Calu3 (cell line): ENCODE measurements around the gene NKG7. TPM values are rescaled to one million over a fixed set of nuclear protein-coding genes. Genes with fewer than 3 reads are reported as not detected.

ENCODE experiments used
- BruUV-seq: library from RNA; stranded (reverse); fragments of 400-500 nt; replicated peaks from 2 replicates; lab custom pipeline; 2021; lab: Mats Ljungman, UMichigan
- CTCF ChIA-PET: fragments of 300-600 bp; sonication (Branson Sonifier 250); formaldehyde crosslinking; loops from one replicate; lab custom pipeline; 2022; ENCODE audit warnings: antibody characterized with exemption; lab: Charles Lee
- DNase-seq: peaks from one replicate; pipeline ENCODE4 v3.0.0; 2022
- H3K27ac Mint-ChIP-seq: one replicate; pipeline ENCODE4 v1.8.0; 2022; ENCODE audit warnings: mixed read lengths; ENCODE audit not compliant: unreplicated experiment
- H3K27me3 Mint-ChIP-seq: one replicate; pipeline ENCODE4 v1.8.0; 2022; ENCODE audit warnings: mixed read lengths; ENCODE audit not compliant: unreplicated experiment
- H3K36me3 Mint-ChIP-seq: one replicate; pipeline ENCODE4 v1.8.0; 2022; ENCODE audit warnings: mild to moderate bottlenecking, moderate library complexity, mixed read lengths; ENCODE audit not compliant: insufficient read depth, unreplicated experiment
- H3K4me1 Mint-ChIP-seq: one replicate; pipeline ENCODE4 v1.8.0; 2022; ENCODE audit warnings: mild to moderate bottlenecking, low read depth, mixed read lengths; ENCODE audit not compliant: unreplicated experiment
- H3K4me3 Mint-ChIP-seq: one replicate; pipeline ENCODE4 v1.8.0; 2022; ENCODE audit warnings: mild to moderate bottlenecking, low read depth, moderate library complexity, mixed read lengths; ENCODE audit not compliant: unreplicated experiment
- H3K9me3 Mint-ChIP-seq: one replicate; pipeline ENCODE4 v1.8.0; 2022; ENCODE audit warnings: low read depth, mixed read lengths; ENCODE audit not compliant: unreplicated experiment
- CTCF ChIP-seq: fragments of 200-600 bp; IDR thresholded peaks from one replicate; pipeline ENCODE4 v1.8.0; 2022; ENCODE audit warnings: antibody characterized with exemption; ENCODE audit not compliant: unreplicated experiment
- intact Hi-C: fragments of 100-400 bp; cut with micrococcal nuclease; formaldehyde crosslinking; loops from one replicate; pipeline ENCODE4 v1.10.0; 2022; ENCODE audit not compliant: unreplicated experiment
- total RNA-seq: library from RNA; stranded (reverse); gene quantifications from 2 replicates; pipeline ENCODE4 v1.2.3, GENCODE V29; 2022

The NKG7 gene
- total RNA-seq, 1 experiment from 2014 or later, result not detected

GRCh38 chr19:51370230-51370629 lies 2.2 kb downstream of the NKG7 start:
- Mint-ChIP-seq H3K4me1 (no peaks in the 10 kb centered on the region), H3K4me3 (no peak overlapping the region), H3K9me3 (no peaks in the 10 kb centered on the region), H3K36me3 (peaks cover 43% of the 10 kb centered on the region), H3K27ac (no peak overlapping the region), H3K27me3 (peaks cover 51% of the 10 kb centered on the region)
- CTCF ChIA-PET, result interaction anchor here (0.7 kb wide), 1 partner anchor 249 kb away, joined by 4 read pairs; no protein-coding TSS in a partner anchor
- no peak for DNase-seq
- intact Hi-C loops, result no loop called here
- TF ChIP-seq CTCF, result no peak
- no TSS peak for BruUV-seq

- CTCF ChIA-PET, result interaction anchor here (1.3 to 1.7 kb wide), 2 partner anchors 29 to 320 kb away, joined by 6 to 17 read pairs; no protein-coding TSS in a partner anchor
- Mint-ChIP-seq H3K4me1 (peaks cover 12% of the 10 kb centered on the region), H3K9me3 (no peaks in the 10 kb centered on the region), H3K4me3 (peak within 1 kb of the TSS; percentile 80), H3K27me3 (peaks cover 40% of the 10 kb centered on the region), H3K27ac (peak within 1 kb of the TSS; percentile 93), H3K36me3 (peaks cover 49% of the 10 kb centered on the region)
- intact Hi-C loops, result no loop called here
- no peak for TF ChIP-seq CTCF
- BruUV-seq, result no TSS peak
- no peak for DNase-seq
Measured at GRCh38 chr19:51368366-51369282, 3.8 kb downstream of the NKG7 start, which contains the start of gene CLDND2. Gene CLDND2 (minus strand): TSS chr19:51369003. CDS start chr19:51368577, 426 bp downstream.

GRCh38 chr19:51367565-51368365 lies 4.7 kb downstream of the NKG7 start:
- CTCF ChIA-PET, result interaction anchor here (0.6 to 1.7 kb wide), 7 partner anchors 8 to 639 kb away, joined by 3 to 17 read pairs (median 3); partner anchors contain the start of gene LIM2
- Mint-ChIP-seq H3K4me1 (peaks cover 20% of the 10 kb centered on the region), H3K27ac (peak overlapping the region; percentile 93), H3K9me3 (no peaks in the 10 kb centered on the region), H3K36me3 (peaks cover 57% of the 10 kb centered on the region), H3K4me3 (peak overlapping the region; percentile 80), H3K27me3 (peaks cover 32% of the 10 kb centered on the region)
- DNase-seq, result peak; percentile 100
- BruUV-seq, result TSS peak; percentile 79
- intact Hi-C loops, result loop anchor here (2.0 kb wide), 1 partner anchor 29 kb away; no protein-coding TSS in a partner anchor
- TF ChIP-seq CTCF, result no peak

GRCh38 chr19:51367255-51367564 lies 5.2 kb downstream of the NKG7 start:
- no peak for TF ChIP-seq CTCF
- peaks cover 25% of the 10 kb centered on the region for H3K4me1 Mint-ChIP-seq
- intact Hi-C loops, result loop anchor here (2.0 kb wide), 1 partner anchor 28 kb away; no protein-coding TSS in a partner anchor
- DNase-seq, result no peak
- H3K27me3 Mint-ChIP-seq, result peaks cover 26% of the 10 kb centered on the region
- peak overlapping the region; percentile 80 for H3K4me3 Mint-ChIP-seq
- CTCF ChIA-PET, result interaction anchor here (0.6 to 1.7 kb wide), 7 partner anchors 8 to 638 kb away, joined by 3 to 17 read pairs (median 3); partner anchors contain the start of gene LIM2
- BruUV-seq, result no TSS peak
- H3K36me3 Mint-ChIP-seq, result peaks cover 61% of the 10 kb centered on the region
- H3K27ac Mint-ChIP-seq, result peak overlapping the region; percentile 93
- H3K9me3 Mint-ChIP-seq, result no peaks in the 10 kb centered on the region
